Stomach (tissue), 9 donors: Measurements from ENCODE around the gene RASGRP4. TPM values are rescaled to one million over a fixed set of nuclear protein-coding genes. Genes with fewer than 3 reads are reported as not detected.

Experiments
- DNase-seq, 2 donors: peaks; one replicate each; pipeline versions ENCODE4 v3.0.0 to v3.0.0-alpha.2; 2013 to 2019
- H3K27ac ChIP-seq, 5 donors: fragments of 200-600 bp in 4 of 5; sonication (generic) in 4 of 5; one replicate each; pipeline ENCODE4 v1.5.1; 2013 to 2019; ENCODE audit warnings: mild to moderate bottlenecking in 1 of 5, moderate library complexity in 1 of 5
- H3K27me3 ChIP-seq, 3 donors: fragments of 200-600 bp; sonication (generic); one replicate each; pipeline ENCODE4 v1.5.1; 2017 to 2019; ENCODE audit warnings: mixed run types in 1 of 3
- H3K36me3 ChIP-seq, 4 donors: fragments of 200-600 bp; sonication (generic); 1 replicate in 3 of 4; 2 replicates in 1 of 4; pipeline ENCODE4 v1.5.1; 2016 to 2019
- H3K4me1 ChIP-seq, 4 donors: fragments of 200-600 bp; sonication (generic); one replicate each; pipeline ENCODE4 v1.5.1; 2016 to 2019
- H3K4me3 ChIP-seq, 4 donors: fragments of 200-600 bp; sonication (generic) in 3 of 4; one replicate each; pipeline ENCODE4 v1.5.1; 2016 to 2019; ENCODE audit warnings: mild to moderate bottlenecking in 1 of 4
- H3K9me3 ChIP-seq, 4 donors: fragments of 200-600 bp; sonication (generic); one replicate each; pipeline ENCODE4 v1.5.1; 2016 to 2019
- EP300 ChIP-seq: sonication (generic); formaldehyde crosslinking; IDR thresholded peaks from one replicate; pipeline ENCODE4 v1.6.1; 2017; ENCODE audit warnings: antibody characterized with exemption
- POLR2A ChIP-seq, 4 donors: fragments of 450-650 bp; IDR thresholded peaks; one replicate each; pipeline ENCODE4 v1.6.1; 2016; ENCODE audit warnings: antibody characterized with exemption in 4 of 4, control low read depth in 2 of 4, mild to moderate bottlenecking in 1 of 4, moderate library complexity in 1 of 4
- POLR2AphosphoS5 ChIP-seq, 3 donors: sonication (generic); formaldehyde crosslinking; IDR thresholded peaks; one replicate each; pipeline ENCODE4 v1.6.1; 2016; ENCODE audit warnings: antibody characterized with exemption in 3 of 3
- WGBS, 5 donors: extraction: QIAGEN DNeasy Blood & Tissue Kit in 3 of 5; methylation state at CpG; one replicate each; pipeline versions ENCODE4 v1.1.5 to v1.1.7; 2013 to 2018; 5-methylcytosine and 5-hydroxymethylcytosine counted together
- intact Hi-C: fragments of 100-400 bp; cut with DNase I; formaldehyde crosslinking; loops from one replicate; pipeline ENCODE4 v1.15.1; 2023; ENCODE audit warnings: low total_unique reads
- polyA plus RNA-seq, 3 donors: library from polyadenylated mRNA; stranded (reverse); fragments of 200-250 nt; gene quantifications; one replicate each; pipeline ENCODE4 v1.2.3, GENCODE V29; 2013
- total RNA-seq, 5 donors: library from RNA; depleted of rRNA; stranded (reverse); fragments of >200 nt; gene quantifications; one replicate each; pipeline versions ENCODE4 v1.1.0 to v1.2.3, GENCODE V29; 2014 to 2016
- TF ChIP-seq, protein P1 (sequence below), 7 experiments: fragments of 450-650 bp in 4 of 7; fragments of 200-600 bp in 3 of 7; sonication (generic) in 3 of 7; IDR thresholded peaks; one replicate each; pipeline ENCODE4 v1.5.1; 2016 to 2019; ENCODE audit warnings: antibody characterized with exemption in 7 of 7, control low read depth in 2 of 7, mild to moderate bottlenecking in 1 of 7
- donor health status: healthy with polysubstance abuse.
- donor health status: Bipolar disorder and iron deficiency.
- donor health status: healthy.

Gene RASGRP4
- total and polyA plus RNA-seq, 8 donors = 0.40 to 8.4 (median 1.7) TPM; not detected in 2

DNA sequence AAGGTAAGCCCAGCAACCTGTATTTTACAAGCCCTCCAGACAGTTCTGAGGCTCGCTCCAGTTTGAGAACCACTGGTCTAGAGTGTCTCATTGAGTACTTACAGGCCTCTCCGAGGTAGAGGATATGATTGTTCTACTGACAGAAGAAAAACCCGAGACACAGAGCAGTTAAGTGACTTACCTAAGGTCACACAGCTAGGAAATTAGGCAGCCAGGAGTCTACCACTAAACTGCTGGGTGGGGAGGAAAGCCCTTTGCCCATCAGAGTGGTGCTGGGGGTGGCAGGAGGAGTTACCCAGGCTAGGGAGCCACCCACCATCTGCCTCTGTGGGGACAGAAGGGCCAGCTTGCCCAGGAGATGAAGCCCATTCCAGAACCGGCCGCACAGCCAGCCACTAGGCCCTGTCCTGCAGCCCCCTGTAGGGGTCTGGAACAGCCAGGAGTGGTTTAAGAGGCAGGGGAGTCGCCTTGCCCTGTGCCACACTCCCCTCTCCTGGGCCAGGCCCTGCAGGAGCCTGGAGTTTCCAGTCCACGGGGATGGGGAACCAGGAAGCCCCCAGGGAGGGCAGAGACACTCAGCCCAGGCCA lies 703 bp downstream of the RASGRP4 start:
- Histone ChIP-seq H3K27ac (peak overlapping the region in 3 of 5 donors; percentile 18 to 59 (median 33)), H3K27me3 (peaks cover 0 to 65% (median 10%) of the 10 kb centered on the region in 3 donors), H3K36me3 (no peaks in the 10 kb centered on the region), H3K4me3 (peak overlapping the region; percentile 6 to 46 (median 34)), H3K9me3 (no peaks in the 10 kb centered on the region), H3K4me1 (no peaks in the 10 kb centered on the region)
- no peak for DNase-seq
- no peak for TF ChIP-seq POLR2A (IDR thresholded peaks at IDR 0.05)
- no peak for TF ChIP-seq EP300
- TF ChIP-seq, protein P1, sequence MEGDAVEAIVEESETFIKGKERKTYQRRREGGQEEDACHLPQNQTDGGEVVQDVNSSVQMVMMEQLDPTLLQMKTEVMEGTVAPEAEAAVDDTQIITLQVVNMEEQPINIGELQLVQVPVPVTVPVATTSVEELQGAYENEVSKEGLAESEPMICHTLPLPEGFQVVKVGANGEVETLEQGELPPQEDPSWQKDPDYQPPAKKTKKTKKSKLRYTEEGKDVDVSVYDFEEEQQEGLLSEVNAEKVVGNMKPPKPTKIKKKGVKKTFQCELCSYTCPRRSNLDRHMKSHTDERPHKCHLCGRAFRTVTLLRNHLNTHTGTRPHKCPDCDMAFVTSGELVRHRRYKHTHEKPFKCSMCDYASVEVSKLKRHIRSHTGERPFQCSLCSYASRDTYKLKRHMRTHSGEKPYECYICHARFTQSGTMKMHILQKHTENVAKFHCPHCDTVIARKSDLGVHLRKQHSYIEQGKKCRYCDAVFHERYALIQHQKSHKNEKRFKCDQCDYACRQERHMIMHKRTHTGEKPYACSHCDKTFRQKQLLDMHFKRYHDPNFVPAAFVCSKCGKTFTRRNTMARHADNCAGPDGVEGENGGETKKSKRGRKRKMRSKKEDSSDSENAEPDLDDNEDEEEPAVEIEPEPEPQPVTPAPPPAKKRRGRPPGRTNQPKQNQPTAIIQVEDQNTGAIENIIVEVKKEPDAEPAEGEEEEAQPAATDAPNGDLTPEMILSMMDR (IDR thresholded peaks at IDR 0.05) = no peak
- no peak for TF ChIP-seq POLR2AphosphoS5 (IDR thresholded peaks at IDR 0.05)
- intact Hi-C loops = no loop called here
- WGBS, 5 donors = 56 to 76% (median 71%) methylated on average over 7 of the region's 7 CpGs

- H3K4me1 ChIP-seq = no peaks in the 10 kb centered on the region
- WGBS, 5 donors = 64 to 91% (median 79%) methylated on average over 3 to 5 of the region's 5 CpGs
- intact Hi-C loops = no loop called here
- H3K36me3 ChIP-seq = no peaks in the 10 kb centered on the region
- no peak overlapping the region for H3K27ac ChIP-seq
- peak overlapping the region in 1 of 4 donors; percentile 46 for H3K4me3 ChIP-seq
- no peak for TF ChIP-seq EP300
- no peak for TF ChIP-seq POLR2A (IDR thresholded peaks at IDR 0.05)
- no peak for TF ChIP-seq POLR2AphosphoS5 (IDR thresholded peaks at IDR 0.05)
- TF ChIP-seq, protein P1 (IDR thresholded peaks at IDR 0.05) = no peak
- no peak for DNase-seq
- H3K27me3 ChIP-seq = peaks cover 0 to 72% (median 18%) of the 10 kb centered on the region in 3 donors
- no peaks in the 10 kb centered on the region for H3K9me3 ChIP-seq
Observed at GRCh38 chr19:38424272-38424671, 1.7 kb downstream of the RASGRP4 start.

DNA sequence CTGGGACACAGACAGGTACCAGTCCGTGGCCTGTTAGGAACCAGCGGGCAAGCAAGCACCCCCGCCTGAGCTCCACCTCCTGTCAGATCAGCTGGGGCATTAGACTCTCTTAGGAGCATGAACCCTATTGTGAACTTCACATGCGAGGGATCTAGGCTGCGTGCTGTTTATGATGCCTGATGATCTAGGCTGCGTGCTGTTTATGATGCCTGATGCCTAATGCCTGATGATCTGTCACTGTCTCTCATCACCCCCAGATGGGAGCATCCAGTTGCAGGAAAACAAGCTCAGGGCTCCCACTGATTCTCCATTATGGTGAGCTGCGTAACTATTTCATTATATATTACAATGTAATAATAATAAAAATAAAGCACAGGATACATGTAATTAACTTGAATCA lies 3.6 kb downstream of the RASGRP4 start:
- DNase-seq = no peak
- peaks cover 0 to 89% (median 33%) of the 10 kb centered on the region in 3 donors for H3K27me3 ChIP-seq
- intact Hi-C loops = no loop called here
- H3K4me1 ChIP-seq = peaks cover 0 to 11% (median 10%) of the 10 kb centered on the region in 4 donors
- H3K27ac ChIP-seq = no peak overlapping the region
- H3K9me3 ChIP-seq = no peaks in the 10 kb centered on the region
- no peak for TF ChIP-seq POLR2AphosphoS5 (IDR thresholded peaks at IDR 0.05)
- TF ChIP-seq, protein P1 (IDR thresholded peaks at IDR 0.05) = no peak
- TF ChIP-seq EP300 = no peak
- no peak for TF ChIP-seq POLR2A (IDR thresholded peaks at IDR 0.05)
- H3K4me3 ChIP-seq = no peak overlapping the region
- WGBS, 5 donors = 77 to 83% (median 80%) methylated on average over 5 to 7 of the region's 7 CpGs
- H3K36me3 ChIP-seq = no peaks in the 10 kb centered on the region

DNA sequence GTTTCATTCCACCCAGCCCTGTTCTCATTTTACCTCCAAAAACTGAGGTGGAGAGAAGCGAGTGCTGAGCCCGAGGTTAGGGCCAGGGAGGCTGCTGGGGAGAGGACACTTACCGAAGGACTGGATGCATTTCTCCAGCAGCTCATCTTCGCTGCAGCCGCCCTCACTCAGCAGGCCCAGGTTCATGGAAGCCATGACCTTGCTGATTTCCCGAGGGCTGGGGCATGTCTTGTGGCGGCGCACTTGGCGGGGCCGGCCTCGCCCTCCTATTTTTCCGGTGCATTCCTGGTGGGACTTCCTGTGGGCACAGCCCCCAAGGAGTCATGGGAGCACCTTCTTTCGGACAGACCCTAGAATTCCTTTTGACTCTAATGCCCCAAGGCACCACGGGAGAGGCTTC lies 4.2 kb downstream of the RASGRP4 start:
- Histone ChIP-seq H3K9me3 (no peaks in the 10 kb centered on the region), H3K27me3 (peaks cover 0 to 92% (median 33%) of the 10 kb centered on the region in 3 donors), H3K36me3 (no peaks in the 10 kb centered on the region), H3K4me1 (peaks cover 0 to 13% (median 11%) of the 10 kb centered on the region in 4 donors), H3K4me3 (no peak overlapping the region), H3K27ac (no peak overlapping the region)
- DNase-seq = no peak
- 70 to 84% (median 77%) methylated on average over 14 of the region's 14 CpGs for WGBS, 5 donors
- intact Hi-C loops = no loop called here
- no peak for TF ChIP-seq POLR2AphosphoS5 (IDR thresholded peaks at IDR 0.05)
- TF ChIP-seq POLR2A (IDR thresholded peaks at IDR 0.05) = no peak
- TF ChIP-seq, protein P1 (IDR thresholded peaks at IDR 0.05) = no peak
